SK-N-SH (cell line): ENCODE measurements around the gene GNB1L. TPM values are rescaled to one million over a fixed set of nuclear protein-coding genes. Genes with fewer than 3 reads are reported as not detected.

Source experiments
- CTCF ChIA-PET: fragments of 300-600, 350-600 bp; formaldehyde crosslinking; extraction: SDS; loops from one replicate; lab custom pipeline; 2021; lab: Yijun Ruan, JAX
- POLR2A ChIA-PET: fragments of 350-600 bp; sonication (Branson Sonifier 250); formaldehyde crosslinking; extraction: SDS; loops from one replicate; lab custom pipeline; 2020; ENCODE audit warnings: antibody characterized with exemption, inconsistent platforms; lab: Yijun Ruan, JAX
- DNase-seq: peaks from one replicate; pipeline ENCODE4 v3.0.0; 2012
- H2AFZ ChIP-seq: fragments of 200-600 bp; sonication (generic); 2 replicates; pipeline ENCODE4 v1.8.1; 2016; ENCODE audit warnings: antibody characterized with exemption, mild to moderate bottlenecking, low read depth
- H3F3A ChIP-seq: fragments of 200-600 bp; sonication (generic); replicated peaks from 2 replicates; pipeline ENCODE3; 2016; ENCODE audit warnings: antibody characterized with exemption, mild to moderate bottlenecking; ENCODE audit not compliant: insufficient read depth
- H3K27ac ChIP-seq, 2 experiments: fragments of 200-500 bp in 1 of 2; fragments of 200-600 bp in 1 of 2; sonication (Bioruptor generic) in 1 of 2; sonication (generic), shearing (Covaris generic) in 1 of 2; 2 replicates each; pipeline versions ENCODE4 v1.5.1 to v1.6.1; 2014 to 2016; ENCODE audit warnings: low read depth in 2 of 2, inconsistent platforms in 1 of 2, low read length in 1 of 2, mild to moderate bottlenecking in 1 of 2, mixed read lengths in 1 of 2
- H3K27me3 ChIP-seq: fragments of 200-600 bp; sonication (generic), shearing (Covaris generic); 2 replicates; pipeline ENCODE4 v1.6.1; 2016; ENCODE audit warnings: mixed run types; ENCODE audit not compliant: insufficient read depth
- H3K36me3 ChIP-seq, 2 experiments: fragments of 200-500 bp in 1 of 2; fragments of 200-600 bp in 1 of 2; sonication (Bioruptor generic) in 1 of 2; sonication (generic) in 1 of 2; replicated peaks in 1 of 2; 2 replicates each; pipeline versions ENCODE3 to v1.5.1; 2014 to 2016; ENCODE audit warnings: low read length in 1 of 2, mild to moderate bottlenecking in 1 of 2; ENCODE audit not compliant: insufficient read depth in 2 of 2, control insufficient read depth in 1 of 2
- H3K4me1 ChIP-seq, 2 experiments: fragments of 200-500 bp in 1 of 2; fragments of 200-600 bp in 1 of 2; sonication (Bioruptor generic) in 1 of 2; sonication (generic), shearing (Covaris generic) in 1 of 2; 2 replicates each; pipeline versions ENCODE4 v1.5.1 to v1.6.1; 2014 to 2016; ENCODE audit warnings: low read depth in 1 of 2, low read length in 1 of 2, mixed run types in 1 of 2; ENCODE audit not compliant: insufficient read depth in 2 of 2, control insufficient read depth in 1 of 2
- H3K4me2 ChIP-seq: fragments of 200-600 bp; sonication (generic), shearing (Covaris generic); 2 replicates; pipeline ENCODE4 v1.6.1; 2017; ENCODE audit warnings: mixed run types
- H3K4me3 ChIP-seq, 2 experiments: fragments of 200-500 bp in 1 of 2; fragments of 200-600 bp in 1 of 2; sonication (Bioruptor generic) in 1 of 2; sonication (generic), shearing (Covaris generic) in 1 of 2; 2 replicates each; pipeline versions ENCODE4 v1.5.1 to v1.8.1; 2014 to 2016; ENCODE audit warnings: low read depth in 2 of 2, inconsistent platforms in 1 of 2, low read length in 1 of 2, mild to moderate bottlenecking in 1 of 2, mixed read lengths in 1 of 2, moderate library complexity in 1 of 2
- H3K79me2 ChIP-seq: fragments of 200-600 bp; sonication (generic); 2 replicates; pipeline ENCODE4 v1.8.1; 2017; ENCODE audit warnings: mild to moderate bottlenecking; ENCODE audit not compliant: insufficient read depth
- H3K9ac ChIP-seq: fragments of 200-600 bp; sonication (generic); 2 replicates; pipeline ENCODE4 v1.6.1; 2017; ENCODE audit warnings: mixed run types
- H3K9me2 ChIP-seq: fragments of 200-600 bp; sonication (generic); 2 replicates; pipeline ENCODE4 v1.6.1; 2017; ENCODE audit warnings: mixed run types
- H3K9me3 ChIP-seq: fragments of 200-600 bp; sonication (generic); 2 replicates; pipeline ENCODE4 v1.6.1; 2017; ENCODE audit warnings: mixed run types, mild to moderate bottlenecking, moderate library complexity
- H4K20me1 ChIP-seq: fragments of 200-600 bp; sonication (generic); 2 replicates; pipeline ENCODE4 v1.6.1; 2017; ENCODE audit warnings: mild to moderate bottlenecking, mixed run types; ENCODE audit not compliant: insufficient read depth
- CHD2 ChIP-seq: fragments of 150-350 bp; IDR thresholded peaks from 2 replicates; pipeline ENCODE4 v1.6.1; 2018; ENCODE audit warnings: low read length; ENCODE audit not compliant: partially characterized antibody
- ELF1 ChIP-seq: IDR thresholded peaks from 2 replicates; pipeline ENCODE4 v1.4.0; 2012
- EP300 ChIP-seq, 2 experiments: IDR thresholded peaks; 2 replicates each; pipeline versions ENCODE4 v1.4.0 to v1.6.1; 2012; ENCODE audit warnings: borderline replicate concordance in 1 of 2, low read depth in 1 of 2, low read length in 1 of 2
- EZH2phosphoT487 ChIP-seq: fragments of 200-600 bp; sonication (generic); IDR thresholded peaks from 2 replicates; pipeline ENCODE4 v1.6.1; 2017; ENCODE audit warnings: low read depth, mixed run types, mild to moderate bottlenecking, antibody characterized with exemption, moderate library complexity, borderline replicate concordance
- FOSL2 ChIP-seq: IDR thresholded peaks from 2 replicates; pipeline ENCODE4 v1.4.0; 2012; ENCODE audit warnings: low read depth, mild to moderate bottlenecking, moderate library complexity, borderline replicate concordance
- FOXM1 ChIP-seq: IDR thresholded peaks from 2 replicates; pipeline ENCODE4 v1.4.0; 2012; ENCODE audit warnings: low read depth, mild to moderate bottlenecking
- GABPA ChIP-seq: IDR thresholded peaks from 2 replicates; pipeline ENCODE4 v1.4.0; 2012; ENCODE audit warnings: low read depth, mild to moderate bottlenecking
- JUND ChIP-seq: IDR thresholded peaks from 2 replicates; pipeline ENCODE4 v1.4.0; 2012
- NRF1 ChIP-seq: IDR thresholded peaks from 2 replicates; pipeline ENCODE4 v1.6.1; 2012; ENCODE audit warnings: low read depth, mild to moderate bottlenecking, low read length
- RFX5 ChIP-seq: IDR thresholded peaks from 2 replicates; pipeline ENCODE4 v1.6.1; 2012; ENCODE audit warnings: mild to moderate bottlenecking, improper control_type of control experiment, low read length
- RXRA ChIP-seq: IDR thresholded peaks from 2 replicates; pipeline ENCODE4 v1.4.0; 2012; ENCODE audit warnings: low read depth, mild to moderate bottlenecking, borderline replicate concordance
- SIN3A ChIP-seq: IDR thresholded peaks from 2 replicates; pipeline ENCODE4 v1.6.1; 2012; ENCODE audit warnings: low read depth, mild to moderate bottlenecking, low read length, moderate library complexity, borderline replicate concordance
- SMC3 ChIP-seq: IDR thresholded peaks from 2 replicates; pipeline ENCODE4 v1.6.1; 2012; ENCODE audit warnings: low read depth, low read length, improper control_type of control experiment
- TCF12 ChIP-seq: IDR thresholded peaks from 2 replicates; pipeline ENCODE4 v1.4.0; 2012
- YY1 ChIP-seq: IDR thresholded peaks from 2 replicates; pipeline ENCODE4 v1.4.0; 2012; ENCODE audit warnings: low read depth, mild to moderate bottlenecking
- WGBS: methylation state at CpG from one replicate; pipeline ENCODE4 v1.1.6; 2017; ENCODE audit warnings: low lambda C conversion rate; 5-methylcytosine and 5-hydroxymethylcytosine counted together
- polyA plus RNA-seq, 3 experiments: library from polyadenylated mRNA; depleted of rRNA; stranded (reverse); fragments of >200 nt; gene quantifications; 2 replicates each; pipeline ENCODE4 v1.2.3, GENCODE V29; 2012
- TF ChIP-seq, protein P1 (sequence below): IDR thresholded peaks from 2 replicates; pipeline ENCODE4; 2012
- TF ChIP-seq, protein P2 (sequence below): fragments of 200-600 bp; sonication (generic); IDR thresholded peaks from 2 replicates; pipeline ENCODE4 v1.6.1; 2017; ENCODE audit warnings: antibody characterized with exemption, mild to moderate bottlenecking, moderate library complexity
- TF ChIP-seq, protein P3 (sequence below): fragments of 150-350 bp; IDR thresholded peaks from 2 replicates; pipeline ENCODE4 v1.6.1; 2016; ENCODE audit warnings: mild to moderate bottlenecking, low read depth, low read length

GNB1L gene
- polyA plus RNA-seq, 1 of the 3 experiments (the other 2 are of a cell fraction): 5.9 TPM

DNA sequence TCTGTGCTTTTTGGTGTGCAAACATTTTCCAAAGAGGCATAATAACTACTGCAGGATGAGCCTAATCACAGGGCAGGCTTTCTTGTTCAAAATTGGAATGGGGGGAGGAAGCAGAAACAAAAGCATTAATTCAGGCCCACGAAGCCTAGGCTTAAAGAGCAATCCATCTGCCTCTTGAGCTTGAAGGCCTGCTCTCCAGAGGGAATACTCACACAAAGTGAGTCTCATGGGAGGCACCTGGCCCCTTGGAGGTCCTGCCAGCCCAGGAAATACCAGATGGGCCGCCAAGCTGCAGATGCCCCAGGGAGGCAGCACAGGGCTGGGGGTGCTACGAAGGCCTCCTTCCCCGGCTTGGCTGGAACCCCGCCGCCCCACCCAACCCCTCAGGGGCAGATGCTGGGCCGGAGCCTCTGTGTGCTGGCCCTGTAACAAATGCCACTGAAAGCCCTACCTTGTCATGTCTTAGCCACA lies 47.6 kb upstream of the GNB1L start:
- Histone ChIP-seq H3K4me3 (no peak overlapping the region), H3K9ac (no peak overlapping the region), H3F3A (no peaks in the 10 kb centered on the region), H2AFZ (no peak overlapping the region), H3K9me2 (no peaks in the 10 kb centered on the region), H4K20me1 (no peaks in the 10 kb centered on the region), H3K27me3 (no peaks in the 10 kb centered on the region), H3K79me2 (no peaks in the 10 kb centered on the region), H3K27ac (peak overlapping the region in 1 of 2 experiments; percentile 85; a peak in 2 of 4 replicates), H3K9me3 (no peaks in the 10 kb centered on the region), H3K4me2 (no peak overlapping the region), H3K36me3 (no peaks in the 10 kb centered on the region), H3K4me1 (peaks cover 0 to 53% of the 10 kb centered on the region in 2 experiments; a peak in 3 of 4 replicates)
- ChIA-PET CTCF (interaction anchor here (1.0 to 6.9 kb wide), 8 partner anchors 8 to 171 kb away, joined by 3 to 116 read pairs (median 4); no protein-coding TSS in a partner anchor), POLR2A (no interaction called here)
- 90% methylated on average over 4 of the region's 7 CpGs for WGBS
- TF ChIP-seq GABPA (no peak), RXRA (no peak), YY1 (no peak), TCF12 (no peak), FOXM1 (no peak)
- no peak for DNase-seq

DNA sequence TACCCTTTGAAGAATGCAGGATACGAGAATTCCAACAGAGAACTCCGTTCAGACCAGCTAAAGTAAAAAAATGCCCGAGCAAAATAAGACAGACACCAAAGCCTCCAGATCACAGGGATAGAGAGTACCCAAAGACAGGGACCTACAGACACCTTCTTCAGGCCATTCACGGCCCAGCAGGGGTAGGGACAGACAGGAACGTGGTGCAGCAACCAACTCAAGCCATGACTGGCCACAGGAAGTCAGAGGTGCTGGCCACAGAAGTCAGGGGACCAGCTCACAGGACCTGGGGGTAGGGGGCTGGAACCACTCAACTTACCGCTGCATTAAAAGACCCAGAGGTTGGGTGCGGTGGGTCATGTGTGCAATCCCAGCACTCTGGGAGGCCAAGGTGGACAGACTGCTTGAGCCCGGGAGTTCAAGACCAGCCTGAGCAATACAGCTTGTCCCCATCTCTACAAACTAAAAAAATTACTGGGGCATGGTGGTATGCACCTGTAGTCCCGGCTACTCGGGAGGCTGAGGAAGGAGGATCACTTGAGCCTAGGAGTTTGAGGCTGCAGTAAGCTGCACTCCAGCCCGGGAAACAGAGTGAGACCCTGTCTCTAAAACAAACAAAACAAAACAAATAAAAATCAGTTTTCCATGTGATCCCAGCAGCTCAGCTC lies 47.0 kb upstream of the GNB1L start:
- Histone ChIP-seq H3K36me3 (no peaks in the 10 kb centered on the region), H3K27me3 (no peaks in the 10 kb centered on the region), H3K79me2 (no peaks in the 10 kb centered on the region), H3K4me2 (no peak overlapping the region), H3K4me3 (no peak overlapping the region), H3F3A (no peaks in the 10 kb centered on the region), H3K27ac (no peak overlapping the region; a peak in 1 of 4 replicates), H4K20me1 (no peaks in the 10 kb centered on the region), H3K9me3 (no peaks in the 10 kb centered on the region), H3K9me2 (no peaks in the 10 kb centered on the region), H3K4me1 (peaks cover 0 to 59% of the 10 kb centered on the region in 2 experiments; a peak in 3 of 4 replicates), H2AFZ (no peak overlapping the region), H3K9ac (no peak overlapping the region)
- POLR2A ChIA-PET: no interaction called here
- CTCF ChIA-PET: interaction anchor here (1.0 to 6.9 kb wide), 8 partner anchors 8 to 171 kb away, joined by 3 to 116 read pairs (median 4); no protein-coding TSS in a partner anchor
- 92% methylated on average over 11 of the region's 11 CpGs for WGBS
- DNase-seq: no peak
- TF ChIP-seq EZH2phosphoT487 (no peak), SIN3A (no peak), JUND (no peak), CHD2 (no peak), NRF1 (no peak), FOSL2 (no peak), SMC3 (no peak), RFX5 (no peak), YY1 (no peak), EP300 (IDR thresholded peaks at IDR 0.05; ENCODE audit: borderline replicate concordance in 1 of 2, low read depth in 1 of 2, low read length in 1 of 2) (no peak), TCF12 (no peak), ELF1 (no peak)
- TF ChIP-seq, protein P1, sequence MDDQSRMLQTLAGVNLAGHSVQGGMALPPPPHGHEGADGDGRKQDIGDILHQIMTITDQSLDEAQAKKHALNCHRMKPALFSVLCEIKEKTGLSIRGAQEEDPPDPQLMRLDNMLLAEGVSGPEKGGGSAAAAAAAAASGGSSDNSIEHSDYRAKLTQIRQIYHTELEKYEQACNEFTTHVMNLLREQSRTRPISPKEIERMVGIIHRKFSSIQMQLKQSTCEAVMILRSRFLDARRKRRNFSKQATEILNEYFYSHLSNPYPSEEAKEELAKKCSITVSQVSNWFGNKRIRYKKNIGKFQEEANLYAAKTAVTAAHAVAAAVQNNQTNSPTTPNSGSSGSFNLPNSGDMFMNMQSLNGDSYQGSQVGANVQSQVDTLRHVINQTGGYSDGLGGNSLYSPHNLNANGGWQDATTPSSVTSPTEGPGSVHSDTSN: no peak
- TF ChIP-seq, protein P2, sequence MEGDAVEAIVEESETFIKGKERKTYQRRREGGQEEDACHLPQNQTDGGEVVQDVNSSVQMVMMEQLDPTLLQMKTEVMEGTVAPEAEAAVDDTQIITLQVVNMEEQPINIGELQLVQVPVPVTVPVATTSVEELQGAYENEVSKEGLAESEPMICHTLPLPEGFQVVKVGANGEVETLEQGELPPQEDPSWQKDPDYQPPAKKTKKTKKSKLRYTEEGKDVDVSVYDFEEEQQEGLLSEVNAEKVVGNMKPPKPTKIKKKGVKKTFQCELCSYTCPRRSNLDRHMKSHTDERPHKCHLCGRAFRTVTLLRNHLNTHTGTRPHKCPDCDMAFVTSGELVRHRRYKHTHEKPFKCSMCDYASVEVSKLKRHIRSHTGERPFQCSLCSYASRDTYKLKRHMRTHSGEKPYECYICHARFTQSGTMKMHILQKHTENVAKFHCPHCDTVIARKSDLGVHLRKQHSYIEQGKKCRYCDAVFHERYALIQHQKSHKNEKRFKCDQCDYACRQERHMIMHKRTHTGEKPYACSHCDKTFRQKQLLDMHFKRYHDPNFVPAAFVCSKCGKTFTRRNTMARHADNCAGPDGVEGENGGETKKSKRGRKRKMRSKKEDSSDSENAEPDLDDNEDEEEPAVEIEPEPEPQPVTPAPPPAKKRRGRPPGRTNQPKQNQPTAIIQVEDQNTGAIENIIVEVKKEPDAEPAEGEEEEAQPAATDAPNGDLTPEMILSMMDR: no peak
- TF ChIP-seq, protein P3, sequence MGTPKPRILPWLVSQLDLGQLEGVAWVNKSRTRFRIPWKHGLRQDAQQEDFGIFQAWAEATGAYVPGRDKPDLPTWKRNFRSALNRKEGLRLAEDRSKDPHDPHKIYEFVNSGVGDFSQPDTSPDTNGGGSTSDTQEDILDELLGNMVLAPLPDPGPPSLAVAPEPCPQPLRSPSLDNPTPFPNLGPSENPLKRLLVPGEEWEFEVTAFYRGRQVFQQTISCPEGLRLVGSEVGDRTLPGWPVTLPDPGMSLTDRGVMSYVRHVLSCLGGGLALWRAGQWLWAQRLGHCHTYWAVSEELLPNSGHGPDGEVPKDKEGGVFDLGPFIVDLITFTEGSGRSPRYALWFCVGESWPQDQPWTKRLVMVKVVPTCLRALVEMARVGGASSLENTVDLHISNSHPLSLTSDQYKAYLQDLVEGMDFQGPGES: no peak
